ENCODE data around the gene DHX57.

DHX57 gene

GRCh38 chr2:38750011-38750890 is 125.5 kb downstream of the DHX57 start:
- peak; percentile 59 for DNase-seq

- peak; percentile 39 for DNase-seq
These were observed 126.6 kb downstream of the DHX57 start for GRCh38 chr2:38748943-38749804.

- DNase-seq: peak; percentile 26
These were observed 127.3 kb downstream of the DHX57 start for GRCh38 chr2:38748391-38748790.

GRCh38 chr2:38747819-38748218 is 127.9 kb downstream of the DHX57 start:
- peak; percentile 24 for DNase-seq

Data from CD4-positive, alpha-beta T cell treated with Interleukin-17A for 1 hour (primary cell).